Measurements from ENCODE around the gene SLC10A7. TPM values are rescaled to one million over a fixed set of nuclear protein-coding genes. Genes with fewer than 3 reads are reported as not detected.

Gene SLC10A7
- total and polyA plus RNA-seq, 12 donors: 1.3 to 6.6 (median 4.4) TPM

- WGBS, 2 donors: 78 to 85% methylated on average over 2 of the region's 2 CpGs
- intact Hi-C loops (cut with DNase I): loop anchor here in 5 of 10 donors (5.0 to 10.0 kb wide), 5 partner anchors 177 to 749 kb away; partner anchors contain the start of gene SLC10A7 (in 1 of the 5)
- no peak for ATAC-seq
- Histone ChIP-seq H3K27ac (no peak overlapping the region), H3K4me3 (no peak overlapping the region), H3K36me3 (no peaks in the 10 kb centered on the region), H3K27me3 (no peaks in the 10 kb centered on the region), H3K4me1 (no peaks in the 10 kb centered on the region), H3K9me3 (no peaks in the 10 kb centered on the region)
- no peak for DNase-seq
- no peak for TF ChIP-seq CTCF (IDR thresholded peaks at IDR 0.05)
Observed at GRCh38 chr4:146347822-146348221, 173.9 kb downstream of the SLC10A7 start.

GRCh38 chr4:146346276-146346675 lies 175.5 kb downstream of the SLC10A7 start:
- DNase-seq (no peak), ATAC-seq (no peak)
- intact Hi-C loops (cut with DNase I): loop anchor here in 5 of 10 donors (5.0 to 10.0 kb wide), 5 partner anchors 179 to 751 kb away; partner anchors contain the start of gene SLC10A7 (in 1 of the 5)
- WGBS, 2 donors: 96% methylated on average over 1 of the region's 1 CpG
- H3K9me3 ChIP-seq: no peaks in the 10 kb centered on the region
- no peak for TF ChIP-seq CTCF (IDR thresholded peaks at IDR 0.05)
- no peaks in the 10 kb centered on the region for H3K27me3 ChIP-seq
- no peak overlapping the region for H3K4me3 ChIP-seq
- H3K27ac ChIP-seq: no peak overlapping the region
- no peaks in the 10 kb centered on the region for H3K36me3 ChIP-seq
- H3K4me1 ChIP-seq: no peaks in the 10 kb centered on the region

GRCh38 chr4:146343776-146344175 lies 178.0 kb downstream of the SLC10A7 start:
- H3K4me3 ChIP-seq: no peak overlapping the region
- TF ChIP-seq CTCF (IDR thresholded peaks at IDR 0.05): no peak
- H3K36me3 ChIP-seq: no peaks in the 10 kb centered on the region
- intact Hi-C loops (cut with DNase I): loop anchor here in 9 of 10 donors (5.0 to 10.0 kb wide), 8 partner anchors 179 to 754 kb away; partner anchors contain the start of gene SLC10A7 (in 2 of the 9)
- H3K27me3 ChIP-seq: no peaks in the 10 kb centered on the region
- H3K27ac ChIP-seq: no peak overlapping the region
- no peaks in the 10 kb centered on the region for H3K4me1 ChIP-seq
- H3K9me3 ChIP-seq: no peaks in the 10 kb centered on the region
- ATAC-seq: no peak
- DNase-seq: no peak
- WGBS, 2 donors: 78 to 82% methylated on average over 3 of the region's 3 CpGs

- no peaks in the 10 kb centered on the region for H3K27me3 ChIP-seq
- intact Hi-C loops (cut with DNase I): loop anchor here in 9 of 10 donors (5.0 to 10.0 kb wide), 8 partner anchors 179 to 754 kb away; partner anchors contain the start of gene SLC10A7 (in 2 of the 9)
- DNase-seq: no peak
- no peak for TF ChIP-seq CTCF (IDR thresholded peaks at IDR 0.05)
- H3K36me3 ChIP-seq: no peaks in the 10 kb centered on the region
- H3K4me1 ChIP-seq: no peaks in the 10 kb centered on the region
- H3K9me3 ChIP-seq: no peaks in the 10 kb centered on the region
- H3K4me3 ChIP-seq: no peak overlapping the region
- ATAC-seq: no peak
- no peak overlapping the region for H3K27ac ChIP-seq
Observed at GRCh38 chr4:146343199-146343598, 178.5 kb downstream of the SLC10A7 start.
